Thoracic aorta (tissue), 2 donors: ENCODE data around the gene MAP6. TPM values are rescaled to one million over a fixed set of nuclear protein-coding genes. Genes with fewer than 3 reads are reported as not detected.

Experiments used
- ATAC-seq: fragments of 150-250 bp; one replicate; pipeline ENCODE4 v1.8.0; 2017; ENCODE audit warnings: low read depth; ENCODE audit not compliant: insufficient number of reproducible peaks, low FRiP score
- DNase-seq: peaks from one replicate; pipeline ENCODE4 v3.0.0-alpha.2; 2020; ENCODE audit warnings: low spot score
- H3K27ac ChIP-seq, 2 donors: fragments of 200-600 bp; sonication (generic); 1 replicate in 1 of 2; 2 replicates in 1 of 2; pipeline ENCODE4 v1.5.1; 2016; ENCODE audit warnings: mild to moderate bottlenecking in 2 of 2, moderate library complexity in 2 of 2
- H3K27me3 ChIP-seq: fragments of 200-600 bp; sonication (generic); replicated peaks from 2 replicates; pipeline ENCODE4 v1.6.0; 2016; ENCODE audit warnings: mild to moderate bottlenecking; ENCODE audit not compliant: insufficient read depth
- H3K36me3 ChIP-seq: fragments of 200-600 bp; sonication (generic); one replicate; pipeline ENCODE4 v1.5.1; 2016
- H3K4me1 ChIP-seq, 2 donors: fragments of 200-600 bp; sonication (generic); 1 replicate in 1 of 2; 2 replicates in 1 of 2; pipeline versions ENCODE4 v1.5.1 to v1.6.0; 2016; ENCODE audit warnings: low read depth in 2 of 2, mild to moderate bottlenecking in 1 of 2; ENCODE audit not compliant: control insufficient read depth in 1 of 2
- H3K4me3 ChIP-seq: fragments of 200-600 bp; sonication (generic); 2 replicates; pipeline ENCODE4 v1.5.1; 2016; ENCODE audit warnings: mild to moderate bottlenecking
- H3K9me3 ChIP-seq: fragments of 200-600 bp; sonication (generic); 2 replicates; pipeline ENCODE4 v1.5.1; 2016
- total RNA-seq, 2 donors: library from RNA; depleted of rRNA; stranded (reverse); fragments of >200 nt; gene quantifications; one replicate each; pipeline versions ENCODE4 v1.1.0 to v1.2.3, GENCODE V29; 2016
- TF ChIP-seq, protein P1 (sequence below): fragments of 200-600 bp; sonication (generic); IDR thresholded peaks from one replicate; pipeline ENCODE4 v1.5.1; 2019; ENCODE audit warnings: antibody characterized with exemption

Gene MAP6
- 10 to 100 TPM; 15.6 to 16.4 TPM for total RNA-seq

DNA sequence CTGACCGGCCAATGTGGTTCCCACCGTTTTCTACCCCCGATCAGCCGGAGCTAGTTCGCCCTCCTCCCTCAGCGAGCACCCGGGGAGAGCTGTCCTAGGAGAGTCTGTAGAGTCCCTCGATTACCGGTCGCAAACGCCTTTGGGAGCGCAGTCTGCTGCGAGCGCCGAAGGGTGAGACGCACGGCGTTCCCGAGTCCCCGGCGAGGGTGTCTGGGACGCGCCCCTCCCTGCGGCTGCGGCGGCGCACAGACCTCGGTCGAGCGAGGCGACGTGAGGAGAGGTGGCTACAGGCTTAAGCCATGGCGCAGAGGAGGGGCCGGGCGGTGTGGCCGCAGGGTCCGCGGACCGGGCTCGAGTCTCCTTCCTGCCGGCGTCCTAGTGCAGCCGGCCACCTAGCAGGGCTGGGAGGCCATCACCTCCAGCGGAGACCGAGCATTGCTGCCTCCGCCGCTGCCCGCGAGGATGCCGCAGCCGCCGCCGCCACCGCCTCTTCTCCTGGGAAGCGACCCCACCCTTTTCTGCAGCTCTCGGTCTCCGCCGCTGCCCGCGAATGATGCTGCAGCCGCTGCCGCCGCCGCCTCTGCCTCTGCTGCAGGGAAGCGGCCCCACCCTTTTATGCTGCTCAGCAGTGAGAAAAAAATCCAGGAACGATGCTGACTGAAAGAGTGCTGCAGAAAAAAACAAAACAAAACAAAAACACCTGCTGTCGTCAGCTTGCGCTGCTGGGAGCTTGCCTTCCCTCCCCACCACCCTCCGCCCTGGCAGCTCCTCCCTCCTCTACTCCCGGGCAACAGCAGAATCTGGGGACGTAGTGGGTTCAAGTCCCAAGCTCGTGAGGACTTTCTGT is at the start of gene MAP6:
Gene MAP6 (minus strand): TSS at position 588 of the 847 bp plus-strand sequence. CDS start 669 bp downstream, outside the sequence.
- Histone ChIP-seq H3K27ac (peak within 1 kb of the TSS; percentile 53 to 65), H3K9me3 (no peaks in the 10 kb centered on the region), H3K36me3 (no peaks in the 10 kb centered on the region), H3K4me3 (peak within 1 kb of the TSS; percentile 81), H3K4me1 (peaks cover 0 to 18% of the 10 kb centered on the region in 2 donors), H3K27me3 (no peaks in the 10 kb centered on the region)
- TF ChIP-seq, protein P1, sequence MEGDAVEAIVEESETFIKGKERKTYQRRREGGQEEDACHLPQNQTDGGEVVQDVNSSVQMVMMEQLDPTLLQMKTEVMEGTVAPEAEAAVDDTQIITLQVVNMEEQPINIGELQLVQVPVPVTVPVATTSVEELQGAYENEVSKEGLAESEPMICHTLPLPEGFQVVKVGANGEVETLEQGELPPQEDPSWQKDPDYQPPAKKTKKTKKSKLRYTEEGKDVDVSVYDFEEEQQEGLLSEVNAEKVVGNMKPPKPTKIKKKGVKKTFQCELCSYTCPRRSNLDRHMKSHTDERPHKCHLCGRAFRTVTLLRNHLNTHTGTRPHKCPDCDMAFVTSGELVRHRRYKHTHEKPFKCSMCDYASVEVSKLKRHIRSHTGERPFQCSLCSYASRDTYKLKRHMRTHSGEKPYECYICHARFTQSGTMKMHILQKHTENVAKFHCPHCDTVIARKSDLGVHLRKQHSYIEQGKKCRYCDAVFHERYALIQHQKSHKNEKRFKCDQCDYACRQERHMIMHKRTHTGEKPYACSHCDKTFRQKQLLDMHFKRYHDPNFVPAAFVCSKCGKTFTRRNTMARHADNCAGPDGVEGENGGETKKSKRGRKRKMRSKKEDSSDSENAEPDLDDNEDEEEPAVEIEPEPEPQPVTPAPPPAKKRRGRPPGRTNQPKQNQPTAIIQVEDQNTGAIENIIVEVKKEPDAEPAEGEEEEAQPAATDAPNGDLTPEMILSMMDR, result no peak
- ATAC-seq (peak; percentile 64), DNase-seq (no peak)

DNA sequence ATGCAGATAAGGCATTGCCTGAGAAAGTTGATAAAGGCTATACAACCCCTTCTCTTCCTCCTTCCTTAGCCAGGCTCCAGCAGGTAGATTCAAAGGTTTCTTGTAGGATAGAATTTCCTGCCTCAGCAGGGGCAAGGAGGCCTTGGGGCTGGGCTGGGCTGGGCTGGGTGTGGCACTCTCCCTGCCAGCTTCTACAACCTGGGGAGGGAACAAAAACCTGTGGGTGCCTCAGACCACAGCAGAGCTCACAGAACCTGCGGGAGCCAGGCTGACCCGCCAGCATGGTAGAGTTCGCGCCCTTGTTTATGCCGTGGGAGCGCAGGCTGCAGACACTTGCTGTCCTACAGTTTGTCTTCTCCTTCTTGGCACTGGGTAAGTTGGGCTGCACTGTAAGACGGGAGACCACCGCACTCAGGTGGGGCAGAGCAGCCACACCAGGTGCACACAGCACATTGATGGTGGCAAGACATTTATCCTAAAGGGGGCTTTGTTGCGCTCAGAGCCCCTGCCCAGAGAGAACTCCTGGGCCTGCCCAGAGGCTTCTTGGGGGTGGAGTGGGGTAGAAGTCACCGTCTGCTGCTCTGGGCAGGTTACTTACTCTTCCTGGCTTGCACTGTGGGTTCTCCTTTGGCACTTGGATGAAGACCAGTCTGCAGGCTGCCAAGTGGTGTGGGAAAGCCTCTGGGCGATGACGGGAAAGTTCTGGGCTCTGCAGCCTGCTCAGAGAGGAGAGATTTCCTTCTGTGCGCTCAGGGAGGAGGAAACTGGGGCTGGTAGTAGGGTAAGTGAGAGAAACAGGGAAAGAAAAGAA is 49.0 kb upstream of the MAP6 start, which contains the start of gene MOGAT2:
Gene MOGAT2 (plus strand): TSS at position 231 of the 811 bp plus-strand sequence. CDS start 51 bp downstream, at position 282.
- TF ChIP-seq, protein P1, result no peak
- DNase-seq (no peak), ATAC-seq (no peak)

DNA sequence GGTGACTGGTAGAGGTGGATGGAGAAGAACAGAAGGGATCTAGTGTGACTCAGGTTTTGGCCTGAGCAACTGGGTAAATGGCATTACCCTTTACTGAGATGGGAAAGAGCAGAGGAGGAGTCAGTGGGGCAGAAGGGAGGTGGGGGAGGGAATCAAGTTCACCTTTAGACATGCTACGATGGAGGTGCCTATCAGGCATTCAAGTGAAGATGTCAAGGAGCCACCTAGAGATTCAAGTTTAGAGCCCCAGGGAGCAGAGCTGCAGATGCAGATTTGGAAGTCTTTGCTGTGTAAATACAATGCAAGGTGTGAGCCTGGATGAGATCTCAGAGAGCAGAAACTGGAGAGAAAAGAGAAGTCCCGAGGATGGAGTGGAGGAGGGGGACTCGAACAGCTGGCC is 47.8 kb upstream of the MAP6 start:
- Histone ChIP-seq H3K9me3 (no peaks in the 10 kb centered on the region), H3K27me3 (no peaks in the 10 kb centered on the region), H3K36me3 (no peaks in the 10 kb centered on the region), H3K4me3 (no peak overlapping the region), H3K27ac (no peak overlapping the region), H3K4me1 (peaks cover 0 to 20% of the 10 kb centered on the region in 2 donors)
- TF ChIP-seq, protein P1, result no peak
- DNase-seq (no peak), ATAC-seq (no peak)

More for the DNA sequence above, 49.0 kb upstream of the MAP6 start, which contains the start of gene MOGAT2:
- Histone ChIP-seq H3K4me3 (no peak within 1 kb of the TSS), H3K9me3 (no peaks in the 10 kb centered on the region), H3K4me1 (peaks cover 4 to 31% of the 10 kb centered on the region in 2 donors), H3K27me3 (no peaks in the 10 kb centered on the region), H3K27ac (no peak within 1 kb of the TSS), H3K36me3 (no peaks in the 10 kb centered on the region)

DNA sequence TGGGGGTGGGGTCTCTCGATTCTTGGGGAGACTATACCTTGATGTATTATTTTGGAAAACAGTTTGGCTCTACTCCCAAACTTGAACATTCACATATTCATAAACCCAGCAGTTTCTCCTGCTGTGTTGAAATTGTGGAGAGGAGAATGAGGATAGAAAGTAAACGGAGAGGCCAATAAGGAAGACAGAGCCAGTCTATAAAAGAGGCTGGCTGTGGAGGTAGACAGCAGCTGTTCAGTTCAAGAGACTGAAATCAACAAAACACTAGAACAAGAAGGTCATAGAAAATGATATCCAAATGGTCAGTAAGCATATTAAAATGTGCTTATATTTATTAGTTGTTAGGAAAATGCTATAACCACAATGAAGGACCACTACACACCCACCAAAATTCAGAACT is 46.9 kb upstream of the MAP6 start:
- Histone ChIP-seq H3K36me3 (no peaks in the 10 kb centered on the region), H3K4me1 (peaks cover 0 to 19% of the 10 kb centered on the region in 2 donors), H3K9me3 (no peaks in the 10 kb centered on the region), H3K27ac (no peak overlapping the region), H3K4me3 (no peak overlapping the region), H3K27me3 (no peaks in the 10 kb centered on the region)
- no peak for ATAC-seq
- DNase-seq, result no peak
- TF ChIP-seq, protein P1, result no peak

DNA sequence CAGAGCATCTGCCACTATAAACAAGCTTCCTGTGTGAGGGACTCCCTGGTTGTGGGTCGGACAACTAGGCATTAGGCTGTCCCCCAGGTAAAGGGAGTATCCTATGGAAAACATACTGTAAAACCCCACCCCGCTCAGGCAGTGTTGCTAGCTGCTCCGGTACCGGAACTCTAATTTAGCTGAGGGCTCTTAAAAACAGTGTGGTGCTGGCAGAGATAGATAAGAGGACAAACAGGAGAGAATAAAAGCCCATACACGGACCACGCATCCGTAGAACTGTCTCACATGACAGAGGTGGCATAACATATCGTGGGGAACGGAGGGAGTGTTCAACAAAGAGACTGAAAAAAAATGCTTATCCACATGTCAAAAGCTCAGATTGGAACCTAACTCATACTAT is 45.4 kb upstream of the MAP6 start:
- DNase-seq (no peak), ATAC-seq (no peak)
- Histone ChIP-seq H3K4me3 (no peak overlapping the region), H3K9me3 (no peaks in the 10 kb centered on the region), H3K4me1 (peaks cover 0 to 12% of the 10 kb centered on the region in 2 donors), H3K27ac (no peak overlapping the region), H3K36me3 (no peaks in the 10 kb centered on the region), H3K27me3 (no peaks in the 10 kb centered on the region)
- TF ChIP-seq, protein P1, result no peak
